GM21447 (cell line): ENCODE data around the gene XAGE3.
A peak's percentile ranks its signal among the peaks of the same experiment; 100 is the strongest.
"Not testable (repeated sequence)": the region's sequence is repeated elsewhere in the genome, so short reads cannot be mapped to it uniquely, and the experiment has no call there.

Experiments
- ATAC-seq: cut with Tn5 transposase; IDR thresholded peaks from one replicate; pipeline ENCODE4 v1.9.1; 2021; ENCODE audit not compliant: unreplicated experiment

XAGE3 gene

GRCh38 chrX:52867610-52868348 is at the start of gene XAGE3:
Gene XAGE3 (minus strand): TSS chrX:52868083. CDS start chrX:52867133, 950 bp downstream.
- ATAC-seq = no peak

- not testable (repeated sequence) for ATAC-seq
These were observed 46.8 kb upstream of the XAGE3 start for GRCh38 chrX:52914704-52915103.

GRCh38 chrX:52913681-52914080 is 45.8 kb upstream of the XAGE3 start:
- ATAC-seq = not testable (repeated sequence)

GRCh38 chrX:52909313-52909969 is 41.6 kb upstream of the XAGE3 start:
- ATAC-seq = not testable (repeated sequence)

- ATAC-seq = not testable (repeated sequence)
These were observed 40.0 kb upstream of the XAGE3 start for GRCh38 chrX:52907900-52908299.

GRCh38 chrX:52907137-52907536 is 39.3 kb upstream of the XAGE3 start:
- ATAC-seq = not testable (repeated sequence)

- ATAC-seq = not testable (repeated sequence)
These were observed 38.2 kb upstream of the XAGE3 start for GRCh38 chrX:52906072-52906471.

GRCh38 chrX:52905531-52905930 is 37.6 kb upstream of the XAGE3 start:
- not testable (repeated sequence) for ATAC-seq

- ATAC-seq = peak; percentile 79
These were observed 29.2 kb upstream of the XAGE3 start, which contains the start of gene FAM156B for GRCh38 chrX:52896855-52897709. Gene FAM156B (plus strand): TSS chrX:52897330. CDS start chrX:52907226, 9,896 bp downstream.

- peak; percentile 53 for ATAC-seq
These were observed 28.6 kb upstream of the XAGE3 start for GRCh38 chrX:52896438-52896837.

GRCh38 chrX:52888090-52888489 is 20.2 kb upstream of the XAGE3 start:
- not testable (repeated sequence) for ATAC-seq

GRCh38 chrX:52887459-52887858 is 19.6 kb upstream of the XAGE3 start:
- ATAC-seq = not testable (repeated sequence)

- ATAC-seq = not testable (repeated sequence)
These were observed 8.5 kb upstream of the XAGE3 start for GRCh38 chrX:52876386-52876785.

- not testable (repeated sequence) for ATAC-seq
These were observed 7.6 kb upstream of the XAGE3 start for GRCh38 chrX:52875436-52875835.

- no peak for ATAC-seq
These were observed 6.8 kb upstream of the XAGE3 start for GRCh38 chrX:52874661-52875060.

- ATAC-seq = not testable (repeated sequence)
These were observed 5.9 kb upstream of the XAGE3 start for GRCh38 chrX:52873825-52874224.

- no peak for ATAC-seq
These were observed 2.2 kb upstream of the XAGE3 start for GRCh38 chrX:52870046-52870445.

GRCh38 chrX:52865343-52865998 is 2.4 kb downstream of the XAGE3 start:
- ATAC-seq = no peak

- ATAC-seq = not testable (repeated sequence)
These were observed 10.8 kb downstream of the XAGE3 start for GRCh38 chrX:52856991-52857525.

GRCh38 chrX:52852110-52852860 is 15.6 kb downstream of the XAGE3 start:
- ATAC-seq = no peak
